GM12801 (cell line): ENCODE measurements around the gene PEAK1.

ENCODE experiments used
- TF ChIP-seq, protein P1 (sequence below): IDR thresholded peaks from one replicate; pipeline ENCODE4 v1.5.1; 2011; ENCODE audit warnings: control low read depth; ENCODE audit not compliant: insufficient read length; ENCODE audit errors: extremely low read depth

The PEAK1 gene

GRCh38 chr15:77395013-77395774 is 24.7 kb downstream of the PEAK1 start:
- TF ChIP-seq, protein P1, sequence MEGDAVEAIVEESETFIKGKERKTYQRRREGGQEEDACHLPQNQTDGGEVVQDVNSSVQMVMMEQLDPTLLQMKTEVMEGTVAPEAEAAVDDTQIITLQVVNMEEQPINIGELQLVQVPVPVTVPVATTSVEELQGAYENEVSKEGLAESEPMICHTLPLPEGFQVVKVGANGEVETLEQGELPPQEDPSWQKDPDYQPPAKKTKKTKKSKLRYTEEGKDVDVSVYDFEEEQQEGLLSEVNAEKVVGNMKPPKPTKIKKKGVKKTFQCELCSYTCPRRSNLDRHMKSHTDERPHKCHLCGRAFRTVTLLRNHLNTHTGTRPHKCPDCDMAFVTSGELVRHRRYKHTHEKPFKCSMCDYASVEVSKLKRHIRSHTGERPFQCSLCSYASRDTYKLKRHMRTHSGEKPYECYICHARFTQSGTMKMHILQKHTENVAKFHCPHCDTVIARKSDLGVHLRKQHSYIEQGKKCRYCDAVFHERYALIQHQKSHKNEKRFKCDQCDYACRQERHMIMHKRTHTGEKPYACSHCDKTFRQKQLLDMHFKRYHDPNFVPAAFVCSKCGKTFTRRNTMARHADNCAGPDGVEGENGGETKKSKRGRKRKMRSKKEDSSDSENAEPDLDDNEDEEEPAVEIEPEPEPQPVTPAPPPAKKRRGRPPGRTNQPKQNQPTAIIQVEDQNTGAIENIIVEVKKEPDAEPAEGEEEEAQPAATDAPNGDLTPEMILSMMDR, result no peak

DNA sequence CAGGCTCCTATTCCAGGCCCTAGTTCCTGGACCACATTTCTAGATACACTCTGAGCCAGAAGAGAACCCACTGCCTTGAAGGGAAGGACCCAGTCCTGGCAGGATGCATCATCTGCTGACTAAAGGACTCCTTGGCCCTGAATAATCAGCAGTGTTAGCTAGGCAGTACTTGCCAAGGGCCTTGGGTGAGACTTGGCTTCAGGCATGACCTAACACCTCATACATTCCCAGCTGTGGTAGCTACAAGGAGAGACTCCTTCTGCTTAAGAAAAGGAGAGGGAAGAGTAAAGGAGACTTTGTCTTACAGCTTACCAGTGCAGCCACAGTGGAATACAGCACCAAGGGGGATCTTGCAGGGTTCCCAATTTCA is 26.4 kb downstream of the PEAK1 start:
- TF ChIP-seq, protein P1, result no peak

- TF ChIP-seq, protein P1, result no peak
Observed at GRCh38 chr15:77392762-77393470, 27.0 kb downstream of the PEAK1 start.

DNA sequence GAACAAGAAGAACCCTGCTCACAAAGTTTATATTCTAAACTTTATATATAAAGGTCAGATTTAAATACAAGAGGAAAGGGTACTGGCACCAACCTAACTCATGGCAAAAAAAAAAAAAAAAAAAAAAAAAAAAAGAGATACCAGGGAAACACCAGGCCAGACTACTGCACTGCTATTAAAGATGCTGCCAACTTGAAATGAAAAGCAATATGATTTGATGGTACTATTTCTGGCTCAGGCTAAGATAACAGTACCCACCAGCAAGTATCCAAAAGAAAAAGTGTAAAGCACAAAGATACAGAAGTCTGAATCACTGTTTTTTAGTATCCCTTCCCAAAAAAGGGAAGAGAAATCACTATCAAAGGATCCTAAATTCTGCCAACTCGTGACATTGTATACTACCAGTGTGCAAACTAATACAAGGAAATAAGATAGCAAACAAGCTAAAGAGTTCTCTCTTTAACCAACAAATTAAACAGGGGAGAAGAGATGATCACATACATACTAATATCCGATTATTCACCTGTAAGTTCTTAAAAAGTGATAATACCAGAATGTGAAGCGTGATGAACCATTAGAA is 28.4 kb downstream of the PEAK1 start:
- TF ChIP-seq, protein P1, result no peak

DNA sequence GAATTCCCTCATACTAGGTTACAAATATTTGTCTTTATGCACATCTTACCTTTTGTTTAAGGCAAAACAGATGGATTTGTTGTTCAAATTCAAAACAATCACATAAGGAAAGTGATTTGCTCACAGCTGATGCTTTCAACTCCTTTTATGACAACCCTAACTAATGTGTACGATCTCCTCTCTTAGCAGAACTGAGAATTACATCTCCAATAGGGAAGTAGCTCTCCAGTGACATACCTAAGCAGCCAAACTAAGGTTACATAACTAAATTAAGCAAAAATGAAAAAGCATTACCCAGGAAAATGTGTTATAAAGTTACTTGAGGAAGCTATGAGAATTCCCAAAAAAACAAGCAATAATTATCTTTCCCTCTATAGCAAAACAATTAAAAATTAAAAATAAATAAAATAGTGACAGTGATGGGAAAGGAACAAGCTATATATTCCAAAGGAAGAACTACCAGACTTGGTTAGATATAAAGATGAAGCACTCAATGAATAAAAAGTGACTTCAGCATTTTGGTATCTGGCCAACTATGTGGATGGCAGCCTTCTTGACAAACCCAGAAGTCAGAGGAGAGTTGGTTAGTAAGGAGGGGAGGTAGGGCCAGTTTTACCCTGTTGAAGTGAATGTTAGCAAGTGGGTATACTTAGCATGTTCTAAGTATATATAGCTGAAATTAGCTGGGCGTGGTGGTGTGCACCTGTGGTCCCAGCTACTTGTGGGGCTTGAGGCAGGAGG is 32.4 kb downstream of the PEAK1 start:
- TF ChIP-seq, protein P1, result no peak

- TF ChIP-seq, protein P1, result no peak
Observed at GRCh38 chr15:77386626-77387025, 33.3 kb downstream of the PEAK1 start.
